DND-41 (cell line): ENCODE results near the gene ZDHHC17.

Source experiments
- ATAC-seq: fragments of 200-7000 bp; cut with Tn5 transposase; 3 replicates; pipeline ENCODE4 v1.9.1; 2021; ENCODE audit warnings: low read depth; ENCODE audit not compliant: insufficient read depth
- DNase-seq: peaks from one replicate; pipeline ENCODE4 v3.0.0-alpha.2; 2020
- H2AFZ ChIP-seq: 2 replicates; pipeline ENCODE4 v1.6.0; 2012; ENCODE audit warnings: low read depth, low read length
- H3K27ac ChIP-seq: 2 replicates; pipeline ENCODE4 v1.5.1; 2012; ENCODE audit warnings: low read length, inconsistent platforms
- H3K27me3 ChIP-seq: fragments of 200-600 bp; sonication (generic); 2 replicates; pipeline ENCODE4 v1.6.0; 2012; ENCODE audit warnings: low read length, mild to moderate bottlenecking, inconsistent platforms; ENCODE audit not compliant: insufficient read depth, poor library complexity
- H3K36me3 ChIP-seq: 2 replicates; pipeline ENCODE4 v1.5.1; 2012; ENCODE audit warnings: low read length, inconsistent platforms; ENCODE audit not compliant: insufficient read depth
- H3K4me1 ChIP-seq: 2 replicates; pipeline ENCODE4 v1.5.1; 2012; ENCODE audit warnings: mild to moderate bottlenecking, low read length; ENCODE audit not compliant: insufficient read depth
- H3K4me2 ChIP-seq: 2 replicates; pipeline ENCODE4 v1.6.0; 2012; ENCODE audit warnings: mild to moderate bottlenecking, moderate library complexity, low read length, inconsistent platforms; ENCODE audit not compliant: insufficient read depth
- H3K4me3 ChIP-seq, 2 experiments: fragments of 200-600 bp in 1 of 2; shearing (Covaris generic) in 1 of 2; 2 replicates each; pipeline ENCODE4 v1.5.1; 2012 to 2016; ENCODE audit warnings: inconsistent platforms in 2 of 2, low read length in 2 of 2, mild to moderate bottlenecking in 2 of 2, low read depth in 1 of 2, moderate library complexity in 1 of 2
- H3K79me2 ChIP-seq: 2 replicates; pipeline ENCODE4 v1.6.0; 2012; ENCODE audit warnings: low read length, inconsistent platforms; ENCODE audit not compliant: insufficient read depth
- H3K9ac ChIP-seq: 2 replicates; pipeline ENCODE4 v1.6.0; 2012; ENCODE audit warnings: low read depth, mild to moderate bottlenecking, inconsistent platforms, low read length, moderate library complexity
- H3K9me3 ChIP-seq: 2 replicates; pipeline ENCODE4 v1.5.1; 2012; ENCODE audit warnings: low read length, moderate library complexity, mild to moderate bottlenecking, inconsistent platforms; ENCODE audit not compliant: insufficient read depth, severe bottlenecking
- H4K20me1 ChIP-seq: 2 replicates; pipeline ENCODE4 v1.6.0; 2012; ENCODE audit warnings: low read length; ENCODE audit not compliant: insufficient read depth
- EZH2 ChIP-seq: IDR thresholded peaks from 3 replicates; pipeline ENCODE4 v1.6.1; 2012; ENCODE audit warnings: borderline replicate concordance, low read depth, mild to moderate bottlenecking, moderate library complexity, low read length, inconsistent platforms; ENCODE audit not compliant: severe bottlenecking
- TF ChIP-seq, protein P1 (sequence below): IDR thresholded peaks from 2 replicates; pipeline ENCODE4 v1.5.1; 2012; ENCODE audit warnings: borderline replicate concordance, low read length, moderate library complexity, mild to moderate bottlenecking; ENCODE audit not compliant: poor library complexity, severe bottlenecking; ENCODE audit errors: extremely low read depth

Gene ZDHHC17

DNA sequence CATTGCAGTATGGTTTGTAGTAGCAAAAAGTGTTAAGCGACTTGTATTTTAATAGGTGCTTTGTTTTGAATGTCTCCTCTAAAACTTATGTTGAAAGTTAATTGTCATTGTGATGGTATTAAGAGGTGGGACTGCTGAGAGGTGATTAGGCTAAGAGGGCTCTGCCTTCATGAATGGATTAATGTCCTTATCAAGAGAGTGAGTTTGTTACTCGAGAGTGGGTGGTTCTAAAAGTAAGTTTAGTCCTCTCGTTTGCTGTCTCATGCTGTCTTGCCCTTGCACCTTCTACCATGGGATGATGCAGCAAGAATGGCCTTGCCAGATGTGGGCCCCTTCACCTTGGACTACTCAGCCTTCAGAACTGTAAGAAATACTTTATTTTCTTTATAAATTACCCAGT is 17.4 kb downstream of the ZDHHC17 start:
- Histone ChIP-seq H3K4me1 (no peaks in the 10 kb centered on the region), H3K4me2 (no peak overlapping the region), H3K9me3 (no peaks in the 10 kb centered on the region), H3K27ac (no peak overlapping the region), H3K4me3 (no peak overlapping the region), H3K27me3 (no peaks in the 10 kb centered on the region), H4K20me1 (peaks cover 39% of the 10 kb centered on the region), H3K79me2 (peaks cover 92% of the 10 kb centered on the region), H3K9ac (no peak overlapping the region), H2AFZ (no peak overlapping the region), H3K36me3 (no peaks in the 10 kb centered on the region)
- TF ChIP-seq, protein P1, sequence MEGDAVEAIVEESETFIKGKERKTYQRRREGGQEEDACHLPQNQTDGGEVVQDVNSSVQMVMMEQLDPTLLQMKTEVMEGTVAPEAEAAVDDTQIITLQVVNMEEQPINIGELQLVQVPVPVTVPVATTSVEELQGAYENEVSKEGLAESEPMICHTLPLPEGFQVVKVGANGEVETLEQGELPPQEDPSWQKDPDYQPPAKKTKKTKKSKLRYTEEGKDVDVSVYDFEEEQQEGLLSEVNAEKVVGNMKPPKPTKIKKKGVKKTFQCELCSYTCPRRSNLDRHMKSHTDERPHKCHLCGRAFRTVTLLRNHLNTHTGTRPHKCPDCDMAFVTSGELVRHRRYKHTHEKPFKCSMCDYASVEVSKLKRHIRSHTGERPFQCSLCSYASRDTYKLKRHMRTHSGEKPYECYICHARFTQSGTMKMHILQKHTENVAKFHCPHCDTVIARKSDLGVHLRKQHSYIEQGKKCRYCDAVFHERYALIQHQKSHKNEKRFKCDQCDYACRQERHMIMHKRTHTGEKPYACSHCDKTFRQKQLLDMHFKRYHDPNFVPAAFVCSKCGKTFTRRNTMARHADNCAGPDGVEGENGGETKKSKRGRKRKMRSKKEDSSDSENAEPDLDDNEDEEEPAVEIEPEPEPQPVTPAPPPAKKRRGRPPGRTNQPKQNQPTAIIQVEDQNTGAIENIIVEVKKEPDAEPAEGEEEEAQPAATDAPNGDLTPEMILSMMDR, result no peak
- TF ChIP-seq EZH2, result no peak
- ATAC-seq (no peak), DNase-seq (no peak)

DNA sequence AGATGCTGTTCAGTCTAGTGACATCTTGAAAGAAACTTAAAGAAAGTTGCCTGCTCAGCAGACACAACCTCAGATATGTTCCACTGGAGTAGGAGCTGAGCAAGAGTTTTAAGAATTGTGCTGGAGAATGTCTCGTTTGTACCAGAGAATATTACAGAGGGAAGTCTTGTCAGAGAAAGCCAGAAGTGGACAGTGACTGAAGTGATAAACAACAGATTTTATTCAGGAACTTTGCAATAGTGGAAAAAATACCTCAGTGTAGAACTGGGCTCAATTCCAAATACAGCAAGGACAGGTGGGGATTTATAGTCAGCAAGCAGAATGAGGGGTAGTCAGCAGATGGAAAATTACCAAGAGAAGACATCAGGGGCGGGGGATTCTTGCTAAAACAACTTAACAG is 18.6 kb downstream of the ZDHHC17 start:
- Histone ChIP-seq H3K4me2 (no peak overlapping the region), H3K36me3 (no peaks in the 10 kb centered on the region)
- ATAC-seq, result no peak

DNA sequence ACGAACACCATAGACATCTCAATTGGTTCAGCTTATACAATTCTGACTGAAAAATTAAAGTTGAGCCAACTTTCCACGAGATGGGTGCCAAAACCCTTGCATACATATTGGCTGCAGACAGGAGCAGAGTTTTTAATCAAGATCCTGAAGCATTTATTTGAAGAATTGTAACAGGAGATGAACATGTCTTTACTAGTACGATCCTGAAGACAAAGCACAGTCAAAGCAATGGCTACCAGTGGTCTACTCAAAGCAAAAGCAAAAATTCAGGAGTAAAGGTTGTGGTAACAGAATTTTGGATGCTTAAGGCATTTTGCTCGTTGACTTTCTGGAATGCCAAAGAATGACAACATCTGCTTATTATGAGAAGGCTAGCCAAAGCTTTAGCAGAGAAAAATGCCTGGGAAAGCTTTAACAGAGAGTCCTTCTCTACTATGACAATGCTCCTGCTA is 20.7 kb downstream of the ZDHHC17 start:
- no peak for DNase-seq
- no peak for ATAC-seq
- Histone ChIP-seq H2AFZ (no peak overlapping the region), H3K4me2 (no peak overlapping the region), H3K27ac (no peak overlapping the region), H3K9me3 (no peaks in the 10 kb centered on the region), H3K4me3 (no peak overlapping the region), H3K79me2 (peaks cover 81% of the 10 kb centered on the region), H3K9ac (no peak overlapping the region), H4K20me1 (peaks cover 43% of the 10 kb centered on the region), H3K4me1 (no peaks in the 10 kb centered on the region), H3K36me3 (no peaks in the 10 kb centered on the region), H3K27me3 (no peaks in the 10 kb centered on the region)
- TF ChIP-seq, protein P1, result no peak
- no peak for TF ChIP-seq EZH2

More for the DNA sequence above, 18.6 kb downstream of the ZDHHC17 start:
- no peak overlapping the region for H3K9ac ChIP-seq
- H3K4me1 ChIP-seq, result no peaks in the 10 kb centered on the region
- no peak overlapping the region for H3K4me3 ChIP-seq
- H3K9me3 ChIP-seq, result no peaks in the 10 kb centered on the region
- H3K27ac ChIP-seq, result no peak overlapping the region
- no peak for TF ChIP-seq EZH2
- TF ChIP-seq, protein P1, result no peak
- H4K20me1 ChIP-seq, result peaks cover 41% of the 10 kb centered on the region
- peaks cover 92% of the 10 kb centered on the region for H3K79me2 ChIP-seq
- H3K27me3 ChIP-seq, result no peaks in the 10 kb centered on the region
- no peak overlapping the region for H2AFZ ChIP-seq
- DNase-seq, result no peak

DNA sequence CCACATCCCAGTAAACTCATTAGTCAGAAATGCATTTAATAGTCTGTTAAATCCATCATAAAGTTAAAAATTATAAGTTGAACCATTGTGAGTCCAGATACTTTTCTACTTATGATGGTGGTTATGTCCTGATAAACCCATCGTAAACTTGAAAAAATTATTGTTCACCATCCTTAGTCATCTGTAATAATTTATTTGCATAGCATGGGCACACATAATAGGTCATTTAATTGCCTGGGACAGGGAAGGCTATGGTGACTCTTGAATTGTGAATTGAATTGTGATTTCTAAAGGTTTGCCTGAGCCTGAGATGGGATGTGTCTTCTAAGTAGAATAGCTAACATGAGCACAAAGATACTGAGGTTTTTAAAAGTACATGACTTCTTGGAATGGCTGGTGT is 21.5 kb downstream of the ZDHHC17 start:
- H3K27ac ChIP-seq, result no peak overlapping the region
- no peaks in the 10 kb centered on the region for H3K4me1 ChIP-seq
- no peaks in the 10 kb centered on the region for H3K36me3 ChIP-seq
- TF ChIP-seq EZH2, result no peak
- TF ChIP-seq, protein P1, result no peak
- no peaks in the 10 kb centered on the region for H3K9me3 ChIP-seq
- peaks cover 44% of the 10 kb centered on the region for H4K20me1 ChIP-seq
- peaks cover 74% of the 10 kb centered on the region for H3K79me2 ChIP-seq
- no peak overlapping the region for H3K9ac ChIP-seq
- DNase-seq, result no peak
- no peak overlapping the region for H2AFZ ChIP-seq
- H3K27me3 ChIP-seq, result no peaks in the 10 kb centered on the region
- no peak overlapping the region for H3K4me3 ChIP-seq
- no peak for ATAC-seq
- H3K4me2 ChIP-seq, result no peak overlapping the region
